Urinary bladder (tissue), 4 donors: ENCODE results near the gene FBXL19. TPM values are rescaled to one million over a fixed set of nuclear protein-coding genes. Genes with fewer than 3 reads are reported as not detected.
"Not testable (repeated sequence)": the region's sequence is repeated elsewhere in the genome, so short reads cannot be mapped to it uniquely, and the experiment has no call there.

Source experiments
- DNase-seq: peaks from one replicate; pipeline ENCODE4 v3.0.0-alpha.2; 2015; ENCODE audit errors: extremely low spot score
- H3K27ac ChIP-seq: one replicate; pipeline ENCODE4 v1.5.1; 2013; ENCODE audit warnings: low read depth, mild to moderate bottlenecking, moderate library complexity
- H3K36me3 ChIP-seq: one replicate; pipeline ENCODE4 v1.6.1; 2013; ENCODE audit warnings: mild to moderate bottlenecking, moderate library complexity; ENCODE audit not compliant: insufficient read depth
- H3K4me1 ChIP-seq: one replicate; pipeline ENCODE4 v1.6.1; 2013; ENCODE audit warnings: mild to moderate bottlenecking, moderate library complexity; ENCODE audit not compliant: insufficient read depth
- H3K4me3 ChIP-seq: one replicate; pipeline ENCODE4 v1.5.1; 2013; ENCODE audit warnings: low read depth, low read length
- WGBS: extraction: QIAGEN DNeasy Blood & Tissue Kit; methylation state at CpG from one replicate; pipeline ENCODE4 v1.1.7; 2013; 5-methylcytosine and 5-hydroxymethylcytosine counted together
- polyA plus RNA-seq: library from polyadenylated mRNA; stranded (reverse); fragments of 200-250 nt; gene quantifications from one replicate; pipeline ENCODE4 v1.2.3, GENCODE V29; 2013
- total RNA-seq: library from RNA; depleted of rRNA; stranded (reverse); fragments of >200 nt; gene quantifications from one replicate; pipeline ENCODE4 v1.2.3, GENCODE V29; 2014
- donor health status: healthy with polysubstance abuse.
- donor health status: healthy.

FBXL19 gene
- total and polyA plus RNA-seq, 2 donors, result 9.6 to 15.2 TPM

- H3K4me3 ChIP-seq, H3K4me1 ChIP-seq, H3K27ac ChIP-seq, DNase-seq, H3K36me3 ChIP-seq: not testable (repeated sequence)
- 92% methylated on average over 15 of the region's 15 CpGs for WGBS
Observed at GRCh38 chr16:30891043-30891823, 32.1 kb upstream of the FBXL19 start.

GRCh38 chr16:30892670-30893416, 30.5 kb upstream of the FBXL19 start:
- Histone ChIP-seq H3K4me1 (no peaks in the 10 kb centered on the region), H3K36me3 (no peaks in the 10 kb centered on the region), H3K27ac (no peak overlapping the region), H3K4me3 (peak overlapping the region; percentile 70)
- DNase-seq, result no peak
- WGBS, result 57% methylated on average over 20 of the region's 20 CpGs

DNA sequence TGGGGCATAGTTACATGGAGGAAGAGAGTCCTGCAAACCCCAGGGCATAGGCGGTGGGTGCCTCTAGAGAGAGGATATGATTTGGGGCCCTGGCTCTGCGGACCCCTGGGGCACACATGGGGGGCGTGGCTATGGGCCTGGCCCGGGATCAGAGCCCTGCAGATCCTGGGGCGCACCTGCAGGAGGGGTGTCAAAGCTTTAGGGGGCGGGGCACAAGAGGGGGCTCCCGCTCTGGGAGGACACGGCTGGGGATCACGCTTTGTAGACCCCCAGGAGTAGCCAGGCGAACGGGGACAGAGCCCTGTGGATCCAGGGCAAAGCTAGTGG, 30.0 kb upstream of the FBXL19 start:
- Histone ChIP-seq H3K4me1 (no peaks in the 10 kb centered on the region), H3K36me3 (no peaks in the 10 kb centered on the region), H3K4me3 (peak overlapping the region; percentile 70), H3K27ac (peak overlapping the region; percentile 87)
- DNase-seq, result no peak
- 0% methylated on average over 11 of the region's 11 CpGs for WGBS

- under 1% methylated on average over 97 of the region's 97 CpGs for WGBS
- H3K4me3 ChIP-seq, result peak within 1 kb of the TSS; percentile 70
- H3K36me3 ChIP-seq, result no peaks in the 10 kb centered on the region
- no peaks in the 10 kb centered on the region for H3K4me1 ChIP-seq
- H3K27ac ChIP-seq, result peak within 1 kb of the TSS; percentile 87
- peak; percentile 39 for DNase-seq
Observed at GRCh38 chr16:30893744-30894539, 29.4 kb upstream of the FBXL19 start, which contains the start of gene BCL7C. Gene BCL7C, minus strand, starts transcription at chr16:30894077. Its CDS starts 133 bp downstream, at chr16:30893944.

DNA sequence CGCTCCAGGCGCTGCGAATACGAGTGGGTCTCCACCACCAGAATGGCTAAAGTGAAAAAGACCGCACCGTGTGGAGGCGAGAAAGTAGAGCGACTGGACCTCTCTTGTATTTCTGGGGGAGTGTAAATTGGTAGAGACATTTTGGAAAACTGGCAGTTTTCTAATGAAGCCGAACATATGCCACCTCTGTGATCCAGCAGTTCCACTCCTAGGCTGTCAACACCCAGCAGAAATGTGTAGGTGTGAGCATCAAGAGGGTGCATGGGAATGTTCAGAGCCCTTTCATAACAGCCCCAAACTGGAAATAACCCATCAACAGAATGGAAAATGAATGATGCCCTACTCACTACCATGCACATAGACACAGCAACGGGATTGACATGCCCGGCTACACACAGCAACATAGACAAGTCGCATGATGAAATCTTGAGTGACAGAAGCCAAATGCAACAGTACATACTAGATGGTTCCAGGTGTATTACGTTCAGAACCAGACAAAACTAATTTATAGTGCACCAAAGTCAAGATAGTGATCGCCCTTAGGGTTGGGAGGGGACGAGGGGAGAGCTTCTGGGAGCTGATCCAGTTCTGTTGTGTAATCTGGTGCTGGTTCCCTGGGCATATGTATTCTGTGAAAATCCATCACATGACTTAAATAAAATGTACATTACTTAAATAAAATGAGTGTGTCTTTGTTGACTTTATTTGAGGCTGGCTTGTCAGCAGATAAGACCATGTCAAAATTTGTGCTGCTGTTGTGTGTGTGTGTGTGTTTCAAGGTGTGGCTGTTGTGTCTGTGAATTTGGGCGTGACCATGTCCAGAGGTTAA, 28.6 kb upstream of the FBXL19 start:
- DNase-seq, result no peak
- no peaks in the 10 kb centered on the region for H3K36me3 ChIP-seq
- no peaks in the 10 kb centered on the region for H3K4me1 ChIP-seq
- H3K27ac ChIP-seq, result peak overlapping the region; percentile 65
- peak overlapping the region; percentile 70 for H3K4me3 ChIP-seq
- WGBS, result 40% methylated on average over 16 of the region's 16 CpGs

GRCh38 chr16:30895627-30896260, 27.6 kb upstream of the FBXL19 start:
- peak overlapping the region; percentile 27 for H3K4me3 ChIP-seq
- peak overlapping the region; percentile 100 for H3K27ac ChIP-seq
- WGBS, result 45% methylated on average over 32 of the region's 32 CpGs
- peak; percentile 21 for DNase-seq
- H3K4me1 ChIP-seq, result no peaks in the 10 kb centered on the region
- H3K36me3 ChIP-seq, result no peaks in the 10 kb centered on the region

DNA sequence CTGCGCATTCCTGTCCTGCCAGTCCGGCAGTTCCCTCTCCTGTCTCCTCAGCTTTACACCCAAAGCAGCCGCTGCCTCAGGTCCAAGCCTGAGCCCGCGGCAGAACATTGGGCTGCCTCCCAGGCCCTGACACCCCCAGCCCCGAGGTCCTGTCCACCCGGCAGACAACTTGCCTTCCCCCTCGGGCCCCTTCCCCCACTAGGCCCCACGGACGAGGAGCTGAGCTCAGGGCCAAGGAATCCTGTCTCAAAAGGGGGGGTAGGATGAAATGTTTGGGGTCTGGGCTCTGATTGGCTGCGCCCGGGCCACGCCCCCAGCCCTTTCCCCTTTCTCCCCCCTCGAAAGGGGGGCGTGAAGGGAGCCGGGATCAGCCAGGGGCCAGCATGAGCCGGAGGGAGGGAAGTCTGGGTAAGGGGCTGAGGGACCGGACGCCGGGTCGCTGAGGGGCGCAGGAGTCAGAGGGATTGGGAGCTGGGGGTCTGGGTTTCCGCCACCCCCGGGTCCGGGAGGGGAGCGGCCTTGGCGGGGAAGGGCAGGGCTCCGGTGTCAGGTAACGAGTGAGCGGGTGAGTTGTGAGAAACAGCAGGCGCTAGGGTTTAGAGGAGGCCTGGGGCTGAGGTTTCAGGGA, 27.0 kb upstream of the FBXL19 start, which contains the start of gene CTF1:
TSS of gene CTF1 (plus strand) at position 354 of the 628 bp plus-strand sequence. CDS start at position 384, 30 bp downstream.
- peak within 1 kb of the TSS; percentile 100 for H3K27ac ChIP-seq
- H3K36me3 ChIP-seq, result no peaks in the 10 kb centered on the region
- DNase-seq, result peak; percentile 83
- no peaks in the 10 kb centered on the region for H3K4me1 ChIP-seq
- 6% methylated on average over 31 of the region's 31 CpGs for WGBS
- peak within 1 kb of the TSS; percentile 49 for H3K4me3 ChIP-seq

DNA sequence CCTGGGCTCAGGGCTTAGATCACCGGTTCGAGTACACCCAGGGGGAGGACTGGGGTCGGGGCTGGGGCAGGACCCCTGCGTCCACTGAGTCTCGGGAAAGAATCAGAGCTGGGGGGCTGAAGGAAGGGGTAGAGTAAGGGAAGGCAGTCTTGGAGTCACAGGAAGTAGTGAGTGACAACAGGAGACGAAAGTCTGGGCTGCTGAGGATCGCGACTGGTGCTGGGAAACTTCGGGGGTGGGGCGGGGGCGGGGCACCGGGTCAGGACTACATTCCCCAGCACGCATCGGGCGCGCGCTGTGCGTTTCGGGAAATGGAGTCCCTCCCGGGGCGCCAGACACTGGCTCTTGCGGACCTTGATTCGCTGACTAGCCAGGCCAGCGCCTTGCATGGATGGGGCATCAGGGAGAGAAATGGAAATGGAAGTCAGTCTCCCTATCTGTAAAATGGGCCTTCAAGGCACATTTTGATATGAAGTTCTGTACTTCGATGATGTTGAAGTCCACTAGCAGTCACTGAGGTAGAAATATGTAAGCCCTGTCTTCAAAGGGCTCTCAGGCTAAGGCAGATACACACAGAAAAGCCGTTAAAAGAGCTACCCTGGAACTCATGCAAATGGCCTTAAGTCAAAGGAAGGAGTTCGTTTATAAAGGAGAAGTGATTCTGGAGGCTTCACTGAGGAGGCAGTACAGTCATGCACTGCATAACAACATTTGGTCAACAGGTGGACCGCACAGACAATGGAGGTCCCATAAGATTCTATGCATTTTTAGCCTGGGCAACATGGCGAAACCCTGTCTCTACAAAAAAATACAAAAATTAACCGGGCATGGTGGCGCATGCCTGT, 26.3 kb upstream of the FBXL19 start:
- DNase-seq, result peak; percentile 81
- H3K4me1 ChIP-seq, result no peaks in the 10 kb centered on the region
- 17% methylated on average over 31 of the region's 31 CpGs for WGBS

GRCh38 chr16:30899794-30900193, 23.6 kb upstream of the FBXL19 start:
- 87% methylated on average over 2 of the region's 2 CpGs for WGBS
- Histone ChIP-seq H3K4me3 (no peak overlapping the region), H3K27ac (no peak overlapping the region), H3K4me1 (no peaks in the 10 kb centered on the region), H3K36me3 (no peaks in the 10 kb centered on the region)
- DNase-seq, result no peak

More for the DNA sequence above, 26.3 kb upstream of the FBXL19 start:
- Histone ChIP-seq H3K36me3 (no peaks in the 10 kb centered on the region), H3K27ac (peak overlapping the region; percentile 100), H3K4me3 (peak overlapping the region; percentile 49)

DNA sequence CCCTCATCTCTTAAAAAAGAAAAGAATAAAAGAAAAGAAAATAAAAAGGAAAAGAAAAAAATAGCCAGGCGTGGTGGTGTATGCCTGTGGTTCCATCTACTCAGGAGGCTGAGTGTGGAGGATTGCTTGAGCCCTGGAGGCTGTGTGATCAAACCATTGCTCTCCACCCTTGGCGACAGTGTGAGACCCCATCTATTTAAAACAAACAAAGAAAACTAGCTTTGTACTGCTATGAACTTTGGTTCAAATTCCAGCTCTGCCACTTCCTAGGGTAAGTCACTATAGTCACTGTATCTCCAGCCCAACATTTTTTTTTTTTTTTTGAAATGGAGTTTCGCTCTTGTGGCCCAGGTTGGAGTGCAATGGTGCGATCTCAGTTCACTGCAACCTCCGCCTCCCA, 22.8 kb upstream of the FBXL19 start:
- Histone ChIP-seq H3K4me3 (no peak overlapping the region), H3K36me3 (no peaks in the 10 kb centered on the region), H3K4me1 (no peaks in the 10 kb centered on the region), H3K27ac (no peak overlapping the region)
- no peak for DNase-seq
- 97% methylated on average over 5 of the region's 5 CpGs for WGBS

DNA sequence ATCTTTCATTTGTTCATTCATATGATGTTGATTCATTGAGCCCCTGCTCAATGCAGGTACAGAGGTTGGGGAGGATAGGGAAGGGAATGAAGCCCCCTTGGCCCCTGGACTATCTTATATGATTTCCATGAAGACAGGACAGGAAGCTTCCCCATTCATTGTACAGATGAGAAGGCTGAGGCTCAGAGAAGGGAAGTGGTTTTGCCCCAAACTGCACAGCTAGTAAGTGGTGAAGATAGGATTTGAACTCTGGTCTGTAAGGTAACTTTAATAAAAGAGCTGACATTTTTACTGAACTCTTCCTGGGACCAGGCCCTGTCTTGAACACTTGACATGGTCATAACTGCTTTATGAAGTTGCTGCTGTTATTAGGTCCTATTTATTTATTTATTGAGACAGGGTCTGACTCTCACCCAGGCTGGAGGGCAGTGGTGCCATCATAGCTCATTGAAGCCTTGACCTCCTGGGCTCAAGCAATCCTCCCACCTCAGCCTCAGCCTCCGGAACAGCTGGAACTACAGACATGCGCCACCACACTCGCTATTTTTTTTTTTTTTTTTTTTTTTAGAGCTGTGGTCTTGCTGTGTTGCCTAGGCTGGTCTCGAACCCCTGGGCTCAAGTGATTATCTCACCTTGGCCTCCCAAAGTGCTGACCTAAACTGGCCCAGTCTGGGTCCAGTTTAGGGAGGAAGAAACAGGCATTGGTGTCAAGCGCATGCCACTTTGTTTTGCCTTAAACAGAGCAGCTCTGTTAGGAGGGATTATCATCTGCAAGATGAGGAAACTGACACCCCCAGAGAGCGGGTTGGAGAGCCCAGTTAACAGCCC, 22.0 kb upstream of the FBXL19 start:
- 36% methylated on average over 6 of the region's 6 CpGs for WGBS
- DNase-seq, result no peak
- peak overlapping the region; percentile 81 for H3K27ac ChIP-seq
- H3K4me1 ChIP-seq, result no peaks in the 10 kb centered on the region
- H3K4me3 ChIP-seq, result peak overlapping the region; percentile 69
- no peaks in the 10 kb centered on the region for H3K36me3 ChIP-seq
